H1 (cell line): ENCODE data around the gene NEK11. TPM values are rescaled to one million over a fixed set of nuclear protein-coding genes. Genes with fewer than 3 reads are reported as not detected.

Experiments used
- CBX5 ChIP-seq: fragments of 300-800, 300-1000 bp; sonication (generic); IDR thresholded peaks from 2 replicates; pipeline ENCODE4 v1.7.1; 2016; ENCODE audit warnings: antibody characterized with exemption, low read length, low read depth
- GABPA ChIP-seq: IDR thresholded peaks from 2 replicates; pipeline ENCODE4 v1.6.1; 2011; ENCODE audit warnings: mild to moderate bottlenecking, low read length, moderate library complexity, borderline replicate concordance; ENCODE audit not compliant: insufficient read depth
- RAD21 ChIP-seq, 2 experiments: IDR thresholded peaks in 1 of 2; conservative IDR thresholded peaks in 1 of 2; 2 replicates each; pipeline ENCODE4 v1.6.1; 2011; ENCODE audit warnings: low read depth in 2 of 2, low read length in 2 of 2, improper control_type of control experiment in 1 of 2, inconsistent platforms in 1 of 2, mild to moderate bottlenecking in 1 of 2, moderate library complexity in 1 of 2
- SP1 ChIP-seq: IDR thresholded peaks from 2 replicates; pipeline ENCODE4 v1.6.1; 2011; ENCODE audit warnings: low read depth, low read length
- TCF12 ChIP-seq: IDR thresholded peaks from 2 replicates; pipeline ENCODE4 v1.6.1; 2011; ENCODE audit warnings: low read depth, mild to moderate bottlenecking, low read length
- polyA plus RNA-seq, 7 experiments: library from polyadenylated mRNA; depleted of rRNA in 3 of 7; stranded (reverse) in 5 of 7; unstranded in 2 of 7; fragments of >200 nt in 5 of 7; fragments of 200-250 nt in 2 of 7; gene quantifications; 1 replicate in 5 of 7; 2 replicates in 1 of 7; 4 replicates in 1 of 7; pipeline versions ENCODE4 v1.2.1 to v1.2.3, GENCODE V29; 2011 to 2013; ENCODE audit warnings: missing spikeins in 2 of 7, mixed read lengths in 2 of 7
- total RNA-seq: library from RNA; stranded (reverse); fragmentation: NEBNext Ultra II Directional; extraction: Animal tissue kit (Norgen Biotek cat#: 25700); gene quantifications from 2 replicates; pipeline ENCODE4 v1.2.1, GENCODE V29; 2021
- TF ChIP-seq, protein P1 (sequence below): fragments of 300-600 bp; sonication (generic); IDR thresholded peaks from 2 replicates; pipeline ENCODE4 v1.7.1; 2012; ENCODE audit warnings: low read length, moderate library complexity, mild to moderate bottlenecking, inconsistent platforms; ENCODE audit not compliant: insufficient replicate concordance
- TF ChIP-seq, protein P2 (sequence below): IDR thresholded peaks from 2 replicates; pipeline ENCODE4 v1.6.1; 2012; ENCODE audit warnings: low read length, inconsistent platforms

The NEK11 gene
- total and polyA plus RNA-seq, 2 of the 8 experiments (the other 6 are each of a cell fraction or from before 2014, with no cell fraction given): 0.60 TPM; not detected in 1

DNA sequence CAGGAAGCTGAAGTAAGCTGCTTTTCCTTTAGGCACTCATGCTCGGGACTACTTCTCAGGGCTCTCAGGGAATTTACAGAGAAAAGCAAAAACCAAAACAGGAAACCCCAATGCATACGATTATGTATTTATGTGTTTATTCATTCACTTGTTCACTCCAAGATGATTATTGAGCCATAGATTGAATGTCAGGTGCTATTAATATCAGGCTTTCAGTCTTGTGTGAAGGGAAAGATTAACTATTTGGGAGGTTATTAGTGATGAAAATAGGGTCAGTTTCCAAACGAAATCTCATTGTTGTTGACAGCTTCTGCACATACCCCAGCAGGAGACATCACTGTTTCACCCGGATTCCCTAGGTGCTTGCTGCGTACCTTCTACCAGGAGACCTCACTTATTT is 135.8 kb downstream of the NEK11 start (continued):
- no peak for TF ChIP-seq SP1
- TF ChIP-seq, protein P1, sequence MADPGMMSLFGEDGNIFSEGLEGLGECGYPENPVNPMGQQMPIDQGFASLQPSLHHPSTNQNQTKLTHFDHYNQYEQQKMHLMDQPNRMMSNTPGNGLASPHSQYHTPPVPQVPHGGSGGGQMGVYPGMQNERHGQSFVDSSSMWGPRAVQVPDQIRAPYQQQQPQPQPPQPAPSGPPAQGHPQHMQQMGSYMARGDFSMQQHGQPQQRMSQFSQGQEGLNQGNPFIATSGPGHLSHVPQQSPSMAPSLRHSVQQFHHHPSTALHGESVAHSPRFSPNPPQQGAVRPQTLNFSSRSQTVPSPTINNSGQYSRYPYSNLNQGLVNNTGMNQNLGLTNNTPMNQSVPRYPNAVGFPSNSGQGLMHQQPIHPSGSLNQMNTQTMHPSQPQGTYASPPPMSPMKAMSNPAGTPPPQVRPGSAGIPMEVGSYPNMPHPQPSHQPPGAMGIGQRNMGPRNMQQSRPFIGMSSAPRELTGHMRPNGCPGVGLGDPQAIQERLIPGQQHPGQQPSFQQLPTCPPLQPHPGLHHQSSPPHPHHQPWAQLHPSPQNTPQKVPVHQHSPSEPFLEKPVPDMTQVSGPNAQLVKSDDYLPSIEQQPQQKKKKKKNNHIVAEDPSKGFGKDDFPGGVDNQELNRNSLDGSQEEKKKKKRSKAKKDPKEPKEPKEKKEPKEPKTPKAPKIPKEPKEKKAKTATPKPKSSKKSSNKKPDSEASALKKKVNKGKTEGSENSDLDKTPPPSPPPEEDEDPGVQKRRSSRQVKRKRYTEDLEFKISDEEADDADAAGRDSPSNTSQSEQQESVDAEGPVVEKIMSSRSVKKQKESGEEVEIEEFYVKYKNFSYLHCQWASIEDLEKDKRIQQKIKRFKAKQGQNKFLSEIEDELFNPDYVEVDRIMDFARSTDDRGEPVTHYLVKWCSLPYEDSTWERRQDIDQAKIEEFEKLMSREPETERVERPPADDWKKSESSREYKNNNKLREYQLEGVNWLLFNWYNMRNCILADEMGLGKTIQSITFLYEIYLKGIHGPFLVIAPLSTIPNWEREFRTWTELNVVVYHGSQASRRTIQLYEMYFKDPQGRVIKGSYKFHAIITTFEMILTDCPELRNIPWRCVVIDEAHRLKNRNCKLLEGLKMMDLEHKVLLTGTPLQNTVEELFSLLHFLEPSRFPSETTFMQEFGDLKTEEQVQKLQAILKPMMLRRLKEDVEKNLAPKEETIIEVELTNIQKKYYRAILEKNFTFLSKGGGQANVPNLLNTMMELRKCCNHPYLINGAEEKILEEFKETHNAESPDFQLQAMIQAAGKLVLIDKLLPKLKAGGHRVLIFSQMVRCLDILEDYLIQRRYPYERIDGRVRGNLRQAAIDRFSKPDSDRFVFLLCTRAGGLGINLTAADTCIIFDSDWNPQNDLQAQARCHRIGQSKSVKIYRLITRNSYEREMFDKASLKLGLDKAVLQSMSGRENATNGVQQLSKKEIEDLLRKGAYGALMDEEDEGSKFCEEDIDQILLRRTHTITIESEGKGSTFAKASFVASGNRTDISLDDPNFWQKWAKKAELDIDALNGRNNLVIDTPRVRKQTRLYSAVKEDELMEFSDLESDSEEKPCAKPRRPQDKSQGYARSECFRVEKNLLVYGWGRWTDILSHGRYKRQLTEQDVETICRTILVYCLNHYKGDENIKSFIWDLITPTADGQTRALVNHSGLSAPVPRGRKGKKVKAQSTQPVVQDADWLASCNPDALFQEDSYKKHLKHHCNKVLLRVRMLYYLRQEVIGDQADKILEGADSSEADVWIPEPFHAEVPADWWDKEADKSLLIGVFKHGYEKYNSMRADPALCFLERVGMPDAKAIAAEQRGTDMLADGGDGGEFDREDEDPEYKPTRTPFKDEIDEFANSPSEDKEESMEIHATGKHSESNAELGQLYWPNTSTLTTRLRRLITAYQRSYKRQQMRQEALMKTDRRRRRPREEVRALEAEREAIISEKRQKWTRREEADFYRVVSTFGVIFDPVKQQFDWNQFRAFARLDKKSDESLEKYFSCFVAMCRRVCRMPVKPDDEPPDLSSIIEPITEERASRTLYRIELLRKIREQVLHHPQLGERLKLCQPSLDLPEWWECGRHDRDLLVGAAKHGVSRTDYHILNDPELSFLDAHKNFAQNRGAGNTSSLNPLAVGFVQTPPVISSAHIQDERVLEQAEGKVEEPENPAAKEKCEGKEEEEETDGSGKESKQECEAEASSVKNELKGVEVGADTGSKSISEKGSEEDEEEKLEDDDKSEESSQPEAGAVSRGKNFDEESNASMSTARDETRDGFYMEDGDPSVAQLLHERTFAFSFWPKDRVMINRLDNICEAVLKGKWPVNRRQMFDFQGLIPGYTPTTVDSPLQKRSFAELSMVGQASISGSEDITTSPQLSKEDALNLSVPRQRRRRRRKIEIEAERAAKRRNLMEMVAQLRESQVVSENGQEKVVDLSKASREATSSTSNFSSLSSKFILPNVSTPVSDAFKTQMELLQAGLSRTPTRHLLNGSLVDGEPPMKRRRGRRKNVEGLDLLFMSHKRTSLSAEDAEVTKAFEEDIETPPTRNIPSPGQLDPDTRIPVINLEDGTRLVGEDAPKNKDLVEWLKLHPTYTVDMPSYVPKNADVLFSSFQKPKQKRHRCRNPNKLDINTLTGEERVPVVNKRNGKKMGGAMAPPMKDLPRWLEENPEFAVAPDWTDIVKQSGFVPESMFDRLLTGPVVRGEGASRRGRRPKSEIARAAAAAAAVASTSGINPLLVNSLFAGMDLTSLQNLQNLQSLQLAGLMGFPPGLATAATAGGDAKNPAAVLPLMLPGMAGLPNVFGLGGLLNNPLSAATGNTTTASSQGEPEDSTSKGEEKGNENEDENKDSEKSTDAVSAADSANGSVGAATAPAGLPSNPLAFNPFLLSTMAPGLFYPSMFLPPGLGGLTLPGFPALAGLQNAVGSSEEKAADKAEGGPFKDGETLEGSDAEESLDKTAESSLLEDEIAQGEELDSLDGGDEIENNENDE: no peak
- TF ChIP-seq GABPA: no peak
- no peak for TF ChIP-seq TCF12
- no peak for TF ChIP-seq CBX5
- TF ChIP-seq, protein P2, sequence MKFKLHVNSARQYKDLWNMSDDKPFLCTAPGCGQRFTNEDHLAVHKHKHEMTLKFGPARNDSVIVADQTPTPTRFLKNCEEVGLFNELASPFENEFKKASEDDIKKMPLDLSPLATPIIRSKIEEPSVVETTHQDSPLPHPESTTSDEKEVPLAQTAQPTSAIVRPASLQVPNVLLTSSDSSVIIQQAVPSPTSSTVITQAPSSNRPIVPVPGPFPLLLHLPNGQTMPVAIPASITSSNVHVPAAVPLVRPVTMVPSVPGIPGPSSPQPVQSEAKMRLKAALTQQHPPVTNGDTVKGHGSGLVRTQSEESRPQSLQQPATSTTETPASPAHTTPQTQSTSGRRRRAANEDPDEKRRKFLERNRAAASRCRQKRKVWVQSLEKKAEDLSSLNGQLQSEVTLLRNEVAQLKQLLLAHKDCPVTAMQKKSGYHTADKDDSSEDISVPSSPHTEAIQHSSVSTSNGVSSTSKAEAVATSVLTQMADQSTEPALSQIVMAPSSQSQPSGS: no peak
- TF ChIP-seq RAD21 (IDR thresholded peaks at IDR 0.05 in 1 of 2, conservative IDR thresholded peaks at IDR 0.05 in 1 of 2; ENCODE audit: low read depth in 2 of 2, low read length in 2 of 2): no peak
